CD1c-positive myeloid dendritic cell (primary cell): ENCODE measurements around the gene MITD1.
"Not testable (repeated sequence)": the region's sequence is repeated elsewhere in the genome, so short reads cannot be mapped to it uniquely, and the experiment has no call there.

Experiments
- DNase-seq: peaks from one replicate; pipeline ENCODE4 v3.0.0-alpha.2; 2016; ENCODE audit errors: extremely low spot score

The MITD1 gene

DNA sequence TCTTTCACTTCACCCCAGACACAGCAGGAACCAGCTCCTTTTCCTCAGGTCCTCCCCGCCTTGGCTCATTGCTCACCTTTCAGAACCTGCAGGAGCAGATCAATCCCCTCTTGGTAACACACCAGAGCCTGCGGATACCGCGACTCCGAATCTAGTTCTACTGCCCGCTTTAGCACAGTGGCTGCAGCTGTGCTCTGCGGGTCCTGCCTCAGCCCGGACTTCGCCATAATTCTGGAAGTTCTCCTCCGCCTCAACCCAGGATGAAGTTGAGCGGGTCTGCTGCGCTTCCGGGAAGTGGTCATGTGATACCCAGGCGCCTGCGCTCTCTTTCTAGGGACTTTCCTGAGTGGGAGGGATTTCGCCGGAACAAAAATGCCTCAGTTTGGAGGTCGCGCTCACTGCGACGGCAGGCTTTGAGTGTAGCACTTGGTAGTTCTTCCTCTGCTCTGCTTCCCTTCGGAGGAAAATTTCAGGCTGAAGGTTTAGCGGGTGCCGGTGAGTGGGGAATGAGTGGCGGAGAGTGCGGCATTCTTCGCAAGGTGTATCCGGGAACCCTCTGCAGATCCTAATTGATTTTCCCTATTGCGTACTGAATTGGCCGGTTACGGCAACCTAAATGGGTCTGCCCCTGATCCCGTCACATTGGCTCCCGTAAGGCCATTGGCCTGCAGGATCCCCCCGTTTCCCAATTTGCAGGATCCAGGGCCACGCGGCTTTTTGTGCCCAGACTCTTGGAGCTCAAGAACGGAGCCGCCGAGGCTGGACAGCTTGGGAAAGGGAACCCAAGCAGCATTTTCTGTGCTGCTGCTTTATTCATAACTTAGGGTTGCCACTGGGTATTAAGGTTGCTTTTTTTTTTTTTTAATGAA, at the start of gene MITD1, which contains the start of gene MRPL30:
MITD1 (minus strand) TSS at position 304 of the 869 bp plus-strand sequence; CDS start at position 227, 77 bp downstream.
MRPL30 (plus strand) TSS at position 430 of the 869 bp plus-strand sequence. CDS start 5,020 bp downstream, outside the sequence.
- DNase-seq, result peak; percentile 97

DNA sequence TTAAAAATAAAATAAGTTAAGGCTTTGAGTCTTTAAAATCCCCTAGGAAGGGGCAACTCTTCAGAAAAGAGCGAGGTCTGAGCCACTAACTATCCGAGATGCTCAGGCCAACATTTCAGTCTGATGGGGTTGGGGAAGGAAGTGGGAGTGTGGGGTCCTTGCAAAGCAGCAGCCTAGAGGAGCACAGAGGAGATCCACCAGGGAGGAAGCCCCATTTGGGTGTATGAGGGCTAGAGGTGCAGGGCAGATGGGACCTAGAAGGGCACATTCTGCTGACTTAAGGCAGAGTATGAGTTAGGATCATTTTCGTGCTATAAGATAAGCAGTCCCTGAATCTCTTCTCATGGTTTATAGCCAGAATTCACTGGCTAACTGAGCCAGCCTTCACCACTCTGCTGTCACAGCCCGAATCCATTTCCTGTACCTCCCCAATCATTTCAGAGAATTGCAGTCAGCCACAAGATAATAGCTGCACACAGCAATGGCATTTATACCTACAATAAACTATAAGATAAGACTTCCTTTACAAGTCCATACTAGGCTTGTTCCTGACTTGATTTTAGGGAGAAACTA, 37.2 kb upstream of the MITD1 start:
- no peak for DNase-seq

DNA sequence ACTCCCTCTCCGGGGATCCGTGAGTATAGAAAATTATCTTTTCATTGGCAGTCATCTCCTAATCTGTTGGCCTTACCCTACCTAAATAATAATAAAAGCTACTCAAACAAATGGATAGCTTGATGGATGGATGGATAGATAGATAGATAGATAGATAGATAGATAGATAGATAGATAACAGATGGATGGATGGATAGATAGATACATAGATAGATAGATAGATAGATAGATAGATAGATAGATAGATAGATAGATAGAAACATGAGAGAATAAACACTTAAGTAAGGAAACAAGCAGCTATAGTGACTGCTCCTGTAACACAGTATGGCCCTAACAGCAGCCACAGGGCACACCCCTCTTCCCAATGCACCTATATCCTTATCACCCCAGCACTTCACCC, 35.2 kb upstream of the MITD1 start:
- no peak for DNase-seq

DNA sequence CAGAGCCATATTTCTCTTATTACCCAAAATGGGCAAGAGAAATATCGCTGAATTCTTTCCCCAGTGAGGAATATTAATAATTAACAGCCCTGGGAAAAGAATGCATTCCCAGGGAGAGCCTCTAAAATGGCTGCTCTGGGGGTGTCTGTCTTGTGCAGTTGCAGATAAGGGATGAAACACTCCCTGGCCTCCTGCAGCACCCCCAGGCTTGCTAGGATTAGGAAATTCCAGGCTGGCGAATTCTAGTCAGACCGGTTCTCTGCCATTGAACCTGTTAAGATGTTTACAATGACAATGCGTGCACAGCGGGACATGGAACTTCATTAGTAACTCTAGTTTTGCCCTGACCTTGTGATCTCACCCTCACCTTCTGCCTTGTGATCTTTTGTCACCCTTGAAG, 24.6 kb upstream of the MITD1 start:
- no peak for DNase-seq

DNA sequence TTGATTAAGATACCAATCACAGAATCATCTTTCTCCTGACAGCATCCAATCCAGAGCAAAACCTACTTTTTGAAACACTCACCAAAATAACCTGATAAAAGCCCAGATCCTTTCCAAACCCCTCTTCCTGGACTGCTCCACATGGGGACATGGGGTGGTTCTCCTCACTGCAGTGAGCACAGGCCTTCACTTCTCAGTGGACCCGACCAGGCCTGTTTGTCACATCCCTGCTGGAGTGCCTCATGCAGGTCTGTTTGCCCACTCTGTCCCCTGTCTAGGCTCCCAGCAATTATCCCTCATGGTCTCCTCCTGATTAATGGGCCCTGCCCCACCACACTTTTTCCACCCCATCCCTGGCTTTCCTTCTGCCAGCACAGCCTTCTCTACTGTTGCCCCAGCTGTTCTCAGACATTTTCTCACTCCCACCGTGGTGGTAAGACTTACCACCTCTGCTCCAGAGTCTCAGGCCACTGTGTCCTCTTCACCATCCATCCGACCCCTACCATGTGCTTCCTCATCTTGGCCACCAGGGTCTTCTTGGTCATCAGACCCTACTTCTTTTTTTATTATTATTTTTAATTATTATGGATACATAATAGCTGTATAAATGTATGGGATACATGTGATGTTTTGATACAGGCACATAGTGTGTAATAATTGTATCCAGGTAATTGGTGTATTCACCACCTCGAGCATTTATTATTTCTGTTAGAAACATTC, 21.3 kb upstream of the MITD1 start:
- no peak for DNase-seq

DNA sequence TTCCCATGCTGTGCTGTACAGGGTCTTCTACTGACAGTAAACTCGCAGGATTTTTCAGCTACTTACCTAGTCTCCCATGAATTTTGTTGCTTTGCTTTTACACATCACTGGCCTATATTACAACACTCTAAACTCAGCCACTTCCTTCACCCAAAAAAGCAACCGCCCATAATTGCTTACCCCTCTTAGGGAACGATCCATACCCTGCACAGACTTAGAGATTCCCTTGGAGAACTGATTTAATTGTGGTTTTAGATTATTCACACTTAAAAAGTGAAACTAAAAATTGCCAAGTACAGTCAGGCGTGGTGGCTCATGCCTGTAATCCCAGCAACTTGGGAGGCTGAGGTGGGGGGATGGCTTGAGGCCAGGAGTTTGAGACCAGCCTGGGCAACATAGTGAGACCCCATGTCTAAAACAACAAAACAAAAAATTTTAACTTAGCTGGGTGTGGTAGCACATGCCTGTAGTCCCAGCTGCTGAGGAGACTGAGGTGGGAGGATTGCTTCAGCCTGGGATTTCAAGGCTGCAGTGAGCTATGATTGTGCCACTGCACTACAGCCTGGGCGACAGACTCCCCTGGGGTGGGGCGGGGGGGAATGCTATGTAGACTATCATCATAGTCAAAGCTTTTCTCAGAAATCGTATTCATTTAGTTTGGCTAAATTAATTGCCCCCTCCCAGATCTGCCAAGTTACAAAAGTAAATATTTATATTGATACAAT, 19.4 kb upstream of the MITD1 start:
- no peak for DNase-seq

DNA sequence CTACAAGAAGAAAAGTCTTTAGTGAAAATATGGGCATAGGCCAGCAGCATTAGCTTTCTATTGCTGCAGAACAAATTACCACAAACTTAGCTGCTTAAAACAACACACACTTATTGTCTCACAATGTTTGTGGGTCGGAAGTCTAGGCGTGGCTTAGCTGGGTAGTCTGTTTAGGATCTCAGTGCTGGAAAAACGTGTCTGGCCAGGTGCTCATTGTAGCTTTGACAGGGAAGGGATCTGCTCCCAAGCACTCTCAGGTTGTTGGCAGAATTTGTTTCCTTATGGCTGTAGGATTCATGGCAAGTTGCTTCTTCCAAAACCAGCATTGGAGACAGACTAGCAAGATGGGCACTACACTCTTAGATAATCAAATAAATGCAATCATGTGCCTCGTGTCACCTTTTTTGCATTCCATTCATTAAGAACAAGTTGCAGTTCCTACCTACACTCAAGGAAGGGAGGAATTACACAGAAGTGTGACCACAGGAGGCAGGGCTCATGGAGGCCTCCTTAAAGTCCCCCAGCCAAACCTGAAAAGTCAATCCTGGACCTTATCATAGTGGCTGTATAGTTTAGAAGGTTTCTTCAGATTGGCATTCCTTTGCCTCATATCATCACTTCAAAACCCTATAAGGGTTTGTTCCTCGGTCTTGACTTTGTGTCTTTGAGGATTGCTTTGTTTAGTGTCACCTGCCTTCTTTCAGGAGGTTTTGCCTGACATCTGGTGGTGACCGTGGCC, 17.4 kb upstream of the MITD1 start:
- DNase-seq, result no peak

DNA sequence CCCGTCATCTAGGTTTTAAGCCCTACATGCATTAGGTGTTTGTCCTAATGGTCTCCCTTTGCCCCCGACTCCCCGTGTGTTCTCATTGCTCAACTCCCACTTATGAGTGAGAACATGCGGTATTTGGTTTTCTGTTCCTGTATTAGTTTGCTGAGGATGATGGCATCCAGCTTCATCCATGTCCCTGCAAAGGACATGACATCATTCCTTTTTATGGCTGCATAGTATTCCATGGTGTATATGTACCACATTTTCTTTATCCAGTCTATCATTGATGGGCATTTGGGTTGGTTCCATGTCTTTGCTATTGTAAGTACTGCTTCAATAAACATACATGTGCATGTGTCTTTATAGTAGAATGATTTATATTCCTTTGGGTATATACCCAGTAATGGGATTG, 11.5 kb upstream of the MITD1 start:
- DNase-seq, result not testable (repeated sequence)

DNA sequence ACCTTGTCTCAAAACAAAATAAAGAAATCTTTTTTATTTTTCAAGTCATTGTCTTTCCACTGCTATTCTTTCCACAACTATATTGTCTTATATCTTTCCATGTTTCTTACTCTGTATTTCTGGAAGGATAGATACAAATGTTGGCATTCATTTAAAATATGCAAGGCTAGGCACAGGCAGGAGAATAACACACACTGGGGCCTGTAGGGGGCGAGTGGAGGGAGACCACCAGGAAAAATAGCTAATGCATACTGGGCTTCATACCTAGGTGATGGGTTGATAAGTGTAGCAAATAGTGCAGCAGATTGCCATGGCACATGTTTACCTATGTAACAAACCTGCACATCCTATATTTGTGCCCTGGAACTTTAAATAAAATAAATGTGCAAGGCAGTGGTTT, 9.7 kb upstream of the MITD1 start:
- DNase-seq, result no peak

DNA sequence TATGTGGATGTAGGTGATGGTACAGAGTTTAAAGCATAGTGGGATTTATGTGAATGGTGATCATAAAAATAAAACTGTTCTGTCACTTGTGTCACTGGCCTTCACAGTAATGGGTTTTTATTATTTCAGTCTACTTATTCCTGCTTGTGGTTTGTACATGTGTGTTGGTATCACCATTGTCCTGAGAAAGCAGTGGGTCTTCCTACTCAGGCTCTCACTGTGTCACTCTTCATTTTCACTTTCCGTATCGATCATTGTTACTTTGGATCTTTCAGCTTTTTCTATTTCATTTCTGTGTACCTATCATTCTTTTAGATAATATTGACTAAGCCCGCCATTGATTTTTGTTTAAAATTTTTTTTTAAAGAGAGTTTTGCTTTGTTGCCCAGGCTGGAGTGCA, 7.5 kb upstream of the MITD1 start:
- no peak for DNase-seq

DNA sequence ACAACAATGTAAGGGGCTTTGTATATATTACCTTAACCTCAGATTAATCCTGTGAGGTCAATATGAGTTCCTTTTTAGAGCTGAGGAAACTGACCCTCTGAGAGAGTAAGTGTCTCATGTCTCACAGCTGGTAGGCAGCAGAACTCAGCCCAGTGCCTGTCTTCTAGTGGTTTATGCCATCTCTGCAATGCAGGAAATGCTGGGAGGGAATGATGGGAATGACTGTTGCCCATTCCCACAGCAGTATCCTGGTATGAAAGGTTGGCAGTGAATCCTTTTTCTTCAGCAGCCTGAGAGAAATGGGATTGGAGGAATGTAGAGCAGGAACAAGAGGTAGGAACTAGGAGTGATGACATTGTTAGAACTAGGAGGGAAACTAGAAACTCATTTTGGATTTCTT, 6.2 kb upstream of the MITD1 start:
- DNase-seq, result no peak

DNA sequence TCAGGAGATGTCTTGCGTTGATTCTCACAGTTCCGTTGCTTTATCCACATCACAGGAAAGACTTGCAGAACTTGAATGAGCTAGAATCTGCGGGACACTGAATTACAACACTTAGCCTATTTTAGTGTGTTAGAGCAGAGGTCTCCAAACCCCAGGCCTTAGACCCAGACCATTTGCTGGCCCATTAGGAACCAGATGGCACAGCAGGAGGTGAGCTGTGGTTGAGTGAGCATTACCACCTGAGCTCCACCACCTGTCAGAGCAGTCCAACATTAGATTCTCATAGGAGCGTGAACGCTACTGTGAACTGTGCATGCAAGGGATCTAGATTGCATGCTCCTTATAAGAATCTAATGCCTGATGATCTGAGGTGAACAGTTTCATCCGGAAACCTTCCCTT, 4.0 kb upstream of the MITD1 start:
- DNase-seq, result no peak

DNA sequence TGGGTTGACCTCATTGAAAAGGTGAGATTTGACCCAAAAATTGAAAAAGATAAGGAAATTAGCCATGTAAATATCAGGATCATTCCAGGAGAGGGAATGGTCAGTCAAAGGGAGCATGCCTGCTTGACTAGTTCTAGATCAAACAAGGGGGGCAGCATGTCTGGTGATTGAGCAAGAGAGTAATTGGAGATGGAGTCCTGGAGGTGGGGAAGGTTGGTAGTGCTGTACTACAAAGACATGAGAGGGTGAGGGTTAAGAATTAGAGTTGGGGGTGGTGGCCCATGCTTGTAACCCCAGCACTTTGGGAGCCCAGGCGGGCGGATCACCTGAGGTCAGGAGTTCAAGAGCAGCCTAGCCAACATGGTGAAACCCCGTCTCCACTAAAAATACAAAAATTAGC, 2.2 kb upstream of the MITD1 start:
- no peak for DNase-seq

DNA sequence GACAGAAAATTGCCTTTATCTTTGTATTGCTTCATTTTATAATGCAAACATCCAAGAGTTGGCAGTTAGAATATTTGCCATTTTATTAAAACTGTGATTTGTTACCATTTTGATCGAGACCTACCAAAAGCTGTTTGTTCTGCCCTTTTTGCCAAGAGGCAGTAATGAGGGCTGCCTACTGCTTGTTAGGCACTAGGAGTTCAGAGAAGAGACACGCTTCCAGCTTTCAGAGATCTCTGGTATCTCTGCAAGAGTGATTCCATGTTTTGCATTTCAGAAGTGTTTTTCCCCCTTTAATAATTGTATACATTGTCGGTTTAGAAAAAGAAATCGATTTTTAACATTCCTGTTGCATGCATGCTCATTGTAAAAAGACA, 754 bp upstream of the MITD1 start:
- no peak for DNase-seq

DNA sequence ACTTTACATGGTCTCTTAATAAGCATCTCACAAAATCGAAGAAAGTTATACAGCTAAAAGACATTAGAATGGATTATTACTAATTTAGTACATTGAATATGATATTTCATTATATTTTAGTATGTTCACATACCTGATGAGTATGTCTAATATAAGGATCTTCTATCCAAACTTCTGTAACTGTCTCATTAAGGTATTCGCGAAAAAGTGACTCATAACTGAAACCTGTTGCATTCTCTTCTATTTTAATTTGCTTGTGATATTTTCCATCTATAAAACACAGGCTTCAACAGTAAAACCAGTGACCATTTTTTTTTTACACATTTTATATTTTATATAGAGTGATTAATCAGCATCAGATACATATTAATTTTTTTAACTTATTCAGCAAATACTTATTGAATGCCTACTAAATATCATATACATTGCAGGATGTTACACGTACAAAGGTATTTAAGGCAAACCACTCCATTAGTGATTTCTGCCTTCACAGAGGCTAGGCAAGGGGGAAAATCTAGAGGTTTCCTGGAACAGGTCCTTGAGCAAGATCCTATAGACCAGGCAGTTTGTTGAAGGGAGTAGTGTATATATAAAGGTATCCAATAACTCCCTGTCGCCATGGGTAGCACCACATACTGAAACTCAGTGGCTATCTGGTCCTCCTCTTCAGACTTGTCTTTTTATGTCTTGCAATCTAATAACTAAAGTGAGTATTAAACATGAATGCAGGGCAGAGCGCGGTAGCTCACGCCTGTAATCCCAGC, 9.3 kb downstream of the MITD1 start:
- no peak for DNase-seq

DNA sequence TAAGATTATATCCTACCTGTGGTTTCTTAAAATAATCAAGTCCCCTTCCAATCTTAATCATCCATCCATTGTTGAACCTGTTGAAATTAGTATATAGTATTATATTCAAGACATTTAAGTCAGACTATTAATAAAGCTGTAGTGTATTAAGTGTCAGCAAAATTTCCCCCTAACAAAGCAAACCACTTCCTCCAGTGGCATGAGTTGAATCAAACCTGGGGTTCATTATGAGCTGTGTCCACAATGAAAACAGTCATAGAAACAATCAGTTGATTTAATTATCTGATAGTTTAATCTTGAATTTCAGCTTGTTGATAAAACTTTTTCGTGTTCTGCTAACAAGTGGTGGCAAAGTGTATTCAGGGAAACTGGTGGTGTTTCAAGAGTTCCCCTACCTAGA, 11.3 kb downstream of the MITD1 start:
- DNase-seq, result no peak

DNA sequence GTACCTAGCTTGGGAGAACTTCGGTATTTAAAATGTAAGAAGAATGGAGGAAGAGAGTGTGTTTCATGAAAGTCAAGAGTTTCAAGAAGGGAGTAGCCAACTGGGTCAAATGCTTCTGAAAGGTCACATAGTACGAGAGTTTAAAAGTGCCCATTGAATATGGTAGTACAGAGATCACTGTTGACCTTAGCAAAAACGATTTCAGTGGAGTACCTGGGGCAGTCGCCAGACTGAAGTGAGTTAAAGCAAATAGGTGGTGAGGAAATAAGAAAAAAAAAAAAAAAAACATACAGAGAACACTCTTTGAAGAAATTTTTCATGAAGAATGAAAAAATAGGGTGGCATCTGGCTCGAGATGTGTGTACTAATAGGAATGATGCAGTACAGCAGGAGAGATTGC, 14.6 kb downstream of the MITD1 start:
- no peak for DNase-seq

DNA sequence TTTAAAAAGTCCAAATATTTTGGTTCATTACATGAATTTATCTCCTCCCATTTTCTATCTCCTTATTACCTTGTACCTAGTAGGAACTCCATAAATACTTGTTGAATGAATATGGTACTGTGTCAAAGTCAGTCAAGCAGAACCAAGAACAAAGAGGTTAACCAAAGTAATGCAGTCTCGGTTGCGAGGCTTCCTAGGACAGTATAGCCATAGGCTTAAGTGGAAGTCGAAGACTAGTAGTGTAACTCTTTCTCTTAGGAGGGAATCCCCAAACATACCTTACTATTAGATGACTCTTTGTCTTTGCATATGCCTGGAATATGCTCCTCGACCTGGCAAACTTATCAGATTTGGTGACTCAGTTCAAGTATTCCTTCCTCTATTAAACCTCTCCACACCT, 21.3 kb downstream of the MITD1 start:
- DNase-seq, result no peak

DNA sequence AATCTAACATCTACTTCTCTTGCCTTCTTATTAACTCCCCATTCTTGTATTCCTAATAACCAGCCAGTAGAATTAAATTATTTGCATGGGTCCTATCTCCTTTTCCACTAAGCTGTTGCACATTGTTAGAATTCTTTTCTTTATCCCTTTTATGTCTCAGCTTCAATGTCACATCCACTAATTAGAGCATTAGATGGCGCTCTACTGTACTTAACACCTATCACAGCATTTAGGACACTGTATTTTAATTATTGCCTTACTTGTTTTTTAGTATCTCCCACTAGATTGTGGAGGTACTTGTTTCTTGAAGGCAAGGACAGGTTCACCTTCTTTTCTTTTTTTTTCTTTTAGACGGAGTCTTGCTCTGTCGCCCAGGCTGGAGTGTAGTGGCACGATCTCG, 22.3 kb downstream of the MITD1 start:
- DNase-seq, result no peak

DNA sequence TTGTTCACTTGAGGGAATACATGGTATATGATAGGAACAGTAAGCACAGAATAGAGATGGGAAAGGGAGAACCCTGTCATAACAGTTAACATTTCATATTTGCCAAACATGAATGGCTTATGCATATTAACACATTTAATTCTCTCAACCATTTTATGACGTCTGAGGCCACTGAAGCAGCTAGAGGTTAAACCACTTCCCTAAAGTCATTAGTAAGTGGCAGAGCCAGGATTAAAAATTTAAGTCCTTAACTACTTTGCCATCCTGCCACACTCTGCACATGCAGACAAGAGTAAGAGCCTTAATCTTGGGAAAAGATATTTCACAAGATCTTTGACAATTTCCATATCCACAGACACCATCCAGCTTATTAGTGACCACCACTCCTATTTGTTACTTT, 24.0 kb downstream of the MITD1 start:
- no peak for DNase-seq
